Immature natural killer cell (primary cell): ENCODE measurements around the gene TRABD2B. TPM values are rescaled to one million over a fixed set of nuclear protein-coding genes. Genes with fewer than 3 reads are reported as not detected.

ENCODE experiments used
- DNase-seq, 3 donors: peaks; one replicate each; pipeline ENCODE4 v3.0.0; 2022; ENCODE audit warnings: mixed read lengths in 1 of 3
- H3K27ac Mint-ChIP-seq, 6 donors: one replicate each; pipeline ENCODE4 v1.8.0; 2020; ENCODE audit warnings: mixed read lengths in 6 of 6, mild to moderate bottlenecking in 5 of 6, inconsistent platforms in 4 of 6, moderate library complexity in 3 of 6
- H3K27me3 Mint-ChIP-seq, 3 donors: one replicate each; pipeline ENCODE4 v1.8.0; 2020 to 2021; ENCODE audit warnings: low read depth in 3 of 3, mild to moderate bottlenecking in 3 of 3, mixed read lengths in 3 of 3, moderate library complexity in 3 of 3, inconsistent platforms in 1 of 3
- H3K36me3 Mint-ChIP-seq, 3 donors: one replicate each; pipeline ENCODE4 v1.8.0; 2020; ENCODE audit warnings: mixed read lengths in 3 of 3, inconsistent platforms in 2 of 3, mild to moderate bottlenecking in 2 of 3
- H3K4me1 Mint-ChIP-seq, 2 donors: one replicate each; pipeline ENCODE4 v1.8.0; 2020; ENCODE audit warnings: inconsistent platforms in 2 of 2, mild to moderate bottlenecking in 2 of 2, mixed read lengths in 2 of 2, moderate library complexity in 1 of 2
- H3K4me3 Mint-ChIP-seq, 5 donors: one replicate each; pipeline ENCODE4 v1.8.0; 2020; ENCODE audit warnings: mild to moderate bottlenecking in 5 of 5, mixed read lengths in 5 of 5, inconsistent platforms in 3 of 5, moderate library complexity in 3 of 5
- H3K9me3 Mint-ChIP-seq, 6 donors: one replicate each; pipeline ENCODE4 v1.8.0; 2020; ENCODE audit warnings: mild to moderate bottlenecking in 6 of 6, mixed read lengths in 6 of 6, inconsistent platforms in 4 of 6, moderate library complexity in 3 of 6
- polyA plus RNA-seq, 3 donors: library from polyadenylated mRNA; unstranded; fragments of 300-500 nt; fragmentation: Illumina TruSeq; gene quantifications; one replicate each; pipeline ENCODE4 v1.2.3, GENCODE V29; 2021

The TRABD2B gene
- polyA plus RNA-seq, 3 donors from 2014 or later = not detected

DNA sequence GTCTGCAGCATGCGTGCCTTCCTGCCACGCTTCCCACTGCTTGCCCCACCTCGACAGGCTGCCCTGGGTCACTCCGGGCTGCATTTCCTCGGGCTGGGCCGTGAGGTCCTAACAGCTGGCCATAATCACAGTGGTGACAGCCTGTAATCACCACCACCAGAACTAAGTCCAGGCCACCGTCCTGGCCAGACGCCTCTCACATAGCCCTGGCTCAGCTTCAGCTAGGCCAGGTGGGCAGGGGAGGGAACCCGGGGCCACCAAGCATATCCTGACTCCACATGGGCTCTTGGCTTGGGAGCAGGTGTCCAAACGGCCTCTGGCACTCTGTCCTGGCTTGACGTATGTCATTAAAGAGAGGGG is 229.5 kb downstream of the TRABD2B start:
- no peak for DNase-seq
- H3K9me3 Mint-ChIP-seq = no peaks in the 10 kb centered on the region
- no peaks in the 10 kb centered on the region for H3K4me1 Mint-ChIP-seq
- H3K4me3 Mint-ChIP-seq = no peak overlapping the region
- no peaks in the 10 kb centered on the region for H3K36me3 Mint-ChIP-seq
- H3K27ac Mint-ChIP-seq = no peak overlapping the region
- H3K27me3 Mint-ChIP-seq = peaks cover 3 to 6% (median 4%) of the 10 kb centered on the region in 3 donors

DNA sequence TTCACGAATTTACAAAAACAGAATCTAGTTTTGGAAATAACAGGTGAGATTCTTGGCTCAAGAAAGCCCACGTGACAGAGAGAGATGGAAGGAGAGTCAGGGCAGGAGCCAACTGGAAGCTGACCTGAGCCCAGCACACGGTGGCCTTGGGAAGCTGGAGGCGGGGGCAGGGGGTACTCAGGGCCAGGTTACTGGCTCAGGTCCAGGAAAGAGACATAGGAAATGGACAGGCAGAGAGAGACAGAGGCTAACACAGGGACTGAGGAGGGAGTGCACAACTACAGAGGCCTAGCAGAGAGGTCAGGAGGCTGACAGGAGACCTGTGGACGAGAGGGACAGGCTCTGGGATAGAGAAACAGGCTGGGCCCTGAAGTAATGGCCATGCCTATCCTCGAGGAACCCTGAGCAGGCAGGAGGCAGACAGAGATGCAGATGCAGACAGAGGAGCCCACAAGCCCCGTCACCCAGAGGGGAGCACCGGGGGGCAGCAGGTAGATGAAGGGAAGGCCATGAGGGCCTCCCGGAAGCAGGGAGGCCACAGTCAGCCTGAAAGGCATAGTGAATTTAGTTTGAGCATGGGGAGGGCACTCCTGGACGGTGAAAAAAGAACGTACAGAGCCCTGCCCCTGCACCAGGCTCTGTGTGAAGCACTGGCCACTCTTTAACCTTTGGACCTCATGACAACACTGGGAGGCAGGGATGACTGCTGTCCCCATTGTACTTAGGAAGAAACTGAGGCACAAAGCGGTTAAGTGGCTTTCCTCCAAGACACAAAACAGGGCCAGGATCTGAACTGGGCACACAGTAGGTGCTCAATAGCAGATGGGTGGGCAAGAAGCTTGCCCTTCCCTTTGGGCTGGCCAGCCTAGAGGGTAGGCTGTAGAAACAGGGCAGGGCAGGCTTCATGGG is 230.1 kb downstream of the TRABD2B start:
- Mint-ChIP-seq H3K9me3 (no peaks in the 10 kb centered on the region), H3K4me1 (no peaks in the 10 kb centered on the region), H3K36me3 (no peaks in the 10 kb centered on the region), H3K4me3 (no peak overlapping the region), H3K27ac (no peak overlapping the region), H3K27me3 (peaks cover 3 to 6% (median 4%) of the 10 kb centered on the region in 3 donors)
- DNase-seq = no peak

DNA sequence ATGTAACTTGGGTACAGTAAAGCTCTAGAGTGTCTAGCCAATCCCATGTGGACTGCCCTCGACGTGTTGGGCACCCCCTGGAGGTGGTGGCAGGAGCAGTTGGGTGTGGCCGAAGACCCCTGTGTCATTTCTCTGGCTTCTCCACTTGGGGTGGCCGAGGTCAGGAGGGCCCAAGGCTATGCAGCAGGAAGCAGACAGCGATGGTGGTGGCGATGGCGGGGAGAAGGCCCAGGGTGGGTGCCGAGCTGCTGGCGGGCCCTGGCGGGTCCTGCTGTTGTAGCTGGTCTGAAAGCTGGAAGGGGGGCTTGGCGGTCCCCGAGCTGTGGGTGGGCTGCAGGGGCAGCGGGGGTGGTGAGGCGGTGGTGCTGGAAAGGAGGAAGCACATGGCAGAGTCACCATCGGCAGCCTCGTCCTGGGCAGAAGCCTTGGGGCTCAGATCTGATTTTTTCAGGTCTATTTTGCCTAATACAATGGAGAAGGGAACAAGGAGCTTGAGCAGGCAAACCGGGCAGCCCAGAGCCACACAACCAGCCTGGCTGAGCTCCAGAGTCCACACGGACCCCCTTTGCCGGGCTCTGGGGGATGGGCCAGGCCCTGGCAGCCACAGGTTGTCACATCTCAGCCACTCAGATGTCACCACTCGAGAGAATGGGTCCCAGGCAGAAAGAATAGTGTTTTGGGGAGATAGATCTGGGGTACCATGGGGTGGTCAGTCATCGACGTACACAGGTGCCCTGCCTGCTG is 231.3 kb downstream of the TRABD2B start:
- Mint-ChIP-seq H3K27me3 (peaks cover 3 to 5% (median 3%) of the 10 kb centered on the region in 3 donors), H3K4me3 (no peak overlapping the region), H3K27ac (no peak overlapping the region), H3K36me3 (no peaks in the 10 kb centered on the region), H3K4me1 (no peaks in the 10 kb centered on the region), H3K9me3 (no peaks in the 10 kb centered on the region)
- no peak for DNase-seq

- H3K4me3 Mint-ChIP-seq = no peak overlapping the region
- peaks cover 2 to 5% (median 2%) of the 10 kb centered on the region in 3 donors for H3K27me3 Mint-ChIP-seq
- no peaks in the 10 kb centered on the region for H3K9me3 Mint-ChIP-seq
- no peak overlapping the region for H3K27ac Mint-ChIP-seq
- no peaks in the 10 kb centered on the region for H3K4me1 Mint-ChIP-seq
- no peak for DNase-seq
- no peaks in the 10 kb centered on the region for H3K36me3 Mint-ChIP-seq
Measured at GRCh38 chr1:47765236-47765635, 231.9 kb downstream of the TRABD2B start.

DNA sequence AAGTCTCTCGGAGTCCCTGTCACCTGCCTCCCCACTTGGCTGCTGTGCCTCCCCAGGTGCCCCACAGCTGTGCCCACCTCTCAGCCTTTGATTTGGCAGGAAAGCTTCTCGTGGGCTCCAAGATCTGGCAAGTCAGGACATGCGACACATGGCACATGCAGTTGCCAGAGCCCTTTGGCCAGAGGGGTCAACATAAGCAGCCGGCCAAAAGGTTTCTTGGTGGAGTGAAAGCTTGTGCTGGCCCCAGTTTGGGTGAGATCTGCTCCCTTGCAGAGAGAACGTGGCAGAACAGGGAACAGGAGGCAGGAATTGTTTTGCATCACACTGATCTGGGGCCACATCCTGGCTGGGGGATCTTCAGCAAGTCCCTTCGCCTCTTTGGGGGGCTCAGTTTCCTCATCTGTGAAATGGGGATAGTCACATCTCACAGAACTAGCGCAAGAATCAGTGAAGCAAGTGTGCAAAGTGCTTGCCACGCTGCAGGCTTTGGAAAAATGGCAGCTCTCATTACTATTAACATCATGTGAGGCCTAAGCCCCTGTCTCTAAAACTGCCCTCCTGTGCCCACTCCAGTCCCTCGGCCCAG is 232.6 kb downstream of the TRABD2B start:
- no peak for DNase-seq
- H3K27ac Mint-ChIP-seq = no peak overlapping the region
- H3K9me3 Mint-ChIP-seq = no peaks in the 10 kb centered on the region
- H3K27me3 Mint-ChIP-seq = peaks cover 2 to 5% (median 2%) of the 10 kb centered on the region in 3 donors
- H3K4me3 Mint-ChIP-seq = no peak overlapping the region
- H3K4me1 Mint-ChIP-seq = no peaks in the 10 kb centered on the region
- no peaks in the 10 kb centered on the region for H3K36me3 Mint-ChIP-seq

GRCh38 chr1:47763591-47764171 is 233.5 kb downstream of the TRABD2B start:
- DNase-seq = no peak
- Mint-ChIP-seq H3K4me1 (no peaks in the 10 kb centered on the region), H3K27ac (no peak overlapping the region), H3K36me3 (no peaks in the 10 kb centered on the region), H3K9me3 (no peaks in the 10 kb centered on the region), H3K4me3 (no peak overlapping the region), H3K27me3 (peaks cover 2 to 5% (median 4%) of the 10 kb centered on the region in 3 donors)

- H3K27ac Mint-ChIP-seq = no peak overlapping the region
- H3K4me1 Mint-ChIP-seq = no peaks in the 10 kb centered on the region
- DNase-seq = no peak
- H3K36me3 Mint-ChIP-seq = no peaks in the 10 kb centered on the region
- peaks cover 2 to 5% (median 4%) of the 10 kb centered on the region in 3 donors for H3K27me3 Mint-ChIP-seq
- no peaks in the 10 kb centered on the region for H3K9me3 Mint-ChIP-seq
- H3K4me3 Mint-ChIP-seq = no peak overlapping the region
Measured at GRCh38 chr1:47761974-47762373, 235.2 kb downstream of the TRABD2B start.

- no peaks in the 10 kb centered on the region for H3K9me3 Mint-ChIP-seq
- H3K27me3 Mint-ChIP-seq = peaks cover 2 to 5% (median 4%) of the 10 kb centered on the region in 3 donors
Measured at GRCh38 chr1:47761201-47761930, 235.8 kb downstream of the TRABD2B start.

DNA sequence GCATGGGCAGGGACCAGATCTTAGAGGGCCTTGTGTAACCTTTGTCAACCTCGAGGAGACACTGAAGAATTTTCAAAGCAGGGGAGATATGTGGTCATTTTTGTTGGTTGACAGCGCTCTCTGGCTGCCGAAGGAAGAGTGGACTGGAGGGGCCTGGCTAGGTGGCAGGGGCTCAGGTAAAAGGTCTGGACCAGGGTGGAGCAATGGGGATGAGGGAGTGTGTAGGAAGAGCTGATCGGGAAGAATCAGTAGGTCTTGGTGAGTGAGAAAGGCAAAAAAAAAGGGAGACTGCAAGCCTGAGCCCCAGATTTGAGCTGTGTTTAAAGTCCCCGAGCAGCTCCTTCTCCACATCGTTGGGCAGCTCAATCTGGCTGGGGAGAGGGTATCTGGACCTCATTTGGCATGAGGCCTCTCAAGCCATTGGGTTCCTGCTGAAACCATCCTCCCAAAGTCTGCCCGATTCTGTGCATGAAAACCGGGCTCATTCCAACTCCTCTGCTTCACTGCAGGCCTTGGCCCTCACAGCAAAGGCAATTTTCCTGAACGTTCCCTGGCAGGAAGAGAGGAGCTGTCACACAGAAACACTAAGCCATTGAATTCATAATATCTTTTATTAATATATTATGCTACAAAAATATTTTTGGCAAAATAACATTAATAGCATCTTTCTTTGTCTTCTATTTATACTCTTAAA is 237.1 kb downstream of the TRABD2B start:
- H3K27ac Mint-ChIP-seq = no peak overlapping the region
- no peak for DNase-seq

More at GRCh38 chr1:47761201-47761930, 235.8 kb downstream of the TRABD2B start:
- Mint-ChIP-seq H3K4me1 (no peaks in the 10 kb centered on the region), H3K36me3 (no peaks in the 10 kb centered on the region), H3K27ac (no peak overlapping the region), H3K4me3 (no peak overlapping the region)
- no peak for DNase-seq

GRCh38 chr1:47759251-47759935 is 237.8 kb downstream of the TRABD2B start:
- H3K27me3 Mint-ChIP-seq = peaks cover 2 to 4% (median 3%) of the 10 kb centered on the region in 3 donors
- no peak overlapping the region for H3K27ac Mint-ChIP-seq
- H3K36me3 Mint-ChIP-seq = no peaks in the 10 kb centered on the region
- H3K9me3 Mint-ChIP-seq = no peaks in the 10 kb centered on the region
- H3K4me3 Mint-ChIP-seq = no peak overlapping the region
- H3K4me1 Mint-ChIP-seq = no peaks in the 10 kb centered on the region
- no peak for DNase-seq

More for the DNA sequence above, 237.1 kb downstream of the TRABD2B start:
- Mint-ChIP-seq H3K36me3 (no peaks in the 10 kb centered on the region), H3K27me3 (peaks cover 2 to 3% (median 2%) of the 10 kb centered on the region in 3 donors), H3K4me1 (no peaks in the 10 kb centered on the region), H3K9me3 (no peaks in the 10 kb centered on the region), H3K4me3 (no peak overlapping the region)

DNA sequence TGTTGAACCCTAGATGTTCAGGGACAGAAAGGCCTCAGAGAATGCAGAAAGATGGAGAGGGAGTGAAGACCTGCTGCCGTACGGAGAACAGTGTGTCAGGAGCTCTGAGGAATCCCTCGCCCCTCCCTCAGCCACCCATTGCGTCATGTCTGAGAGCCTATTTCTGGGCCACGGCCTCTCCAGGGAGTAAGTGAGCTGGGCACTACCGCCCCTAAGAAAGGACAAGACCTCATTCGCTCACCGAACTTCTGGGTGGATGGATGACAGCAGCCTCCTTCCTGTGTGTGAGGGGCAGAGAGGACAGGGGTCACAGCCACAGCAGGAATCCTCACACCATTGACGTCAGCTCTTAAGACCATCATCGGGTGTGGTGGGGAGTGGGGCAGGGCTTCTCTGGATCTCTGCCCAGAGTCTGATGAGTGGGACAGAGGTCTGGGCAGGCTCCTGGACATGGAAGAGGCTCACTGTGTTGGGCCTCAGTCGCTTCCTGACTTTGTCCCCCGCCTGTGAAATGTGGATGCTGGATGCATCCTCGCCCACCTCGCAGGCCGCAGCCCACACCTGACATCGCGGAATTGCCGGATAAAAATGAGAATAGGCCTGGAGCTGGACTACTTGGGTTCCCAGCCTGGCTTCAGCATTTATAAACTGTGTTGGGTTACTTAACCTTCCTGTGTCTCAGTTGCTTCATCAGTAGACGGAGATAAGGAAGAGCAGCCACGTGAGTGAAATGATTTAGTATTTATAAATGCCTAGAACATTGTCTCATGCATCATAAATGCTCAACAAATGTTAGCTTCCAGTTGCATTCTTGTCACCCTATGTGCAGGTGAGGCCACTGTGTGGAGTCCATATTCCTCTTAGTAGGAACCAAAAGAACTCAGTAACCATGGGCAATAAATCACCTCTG is 238.6 kb downstream of the TRABD2B start:
- Mint-ChIP-seq H3K27me3 (peaks cover 2 to 4% (median 2%) of the 10 kb centered on the region in 3 donors), H3K36me3 (no peaks in the 10 kb centered on the region), H3K9me3 (no peaks in the 10 kb centered on the region), H3K4me3 (no peak overlapping the region), H3K27ac (no peak overlapping the region), H3K4me1 (no peaks in the 10 kb centered on the region)
- no peak for DNase-seq
